OCI-LY1 (cell line): ENCODE data around the gene HNRNPA3.

Experiments used
- H2AFZ ChIP-seq: fragments of 200-600 bp; sonication (generic), shearing (Covaris generic); 2 replicates; pipeline ENCODE4 v1.6.0; 2014; ENCODE audit warnings: antibody characterized with exemption, mild to moderate bottlenecking, low read length
- H3F3A ChIP-seq: fragments of 200-600 bp; sonication (generic), shearing (Covaris generic); 2 replicates; pipeline ENCODE4 v1.6.0; 2014; ENCODE audit warnings: mild to moderate bottlenecking, antibody characterized with exemption, low read length, moderate library complexity; ENCODE audit not compliant: insufficient read depth
- H3K27ac ChIP-seq: fragments of 200-600 bp; sonication (generic); 2 replicates; pipeline ENCODE4 v1.5.1; 2014; ENCODE audit warnings: low read length, mixed run types, mild to moderate bottlenecking, low read depth; ENCODE audit not compliant: poor library complexity, severe bottlenecking
- H3K27me3 ChIP-seq: fragments of 200-600 bp; sonication (generic); 2 replicates; pipeline ENCODE4 v1.6.0; 2014; ENCODE audit warnings: antibody characterized with exemption, mild to moderate bottlenecking, low read length, moderate library complexity; ENCODE audit not compliant: insufficient read depth
- H3K36me3 ChIP-seq: fragments of 200-600 bp; sonication (generic); 2 replicates; pipeline ENCODE4 v1.6.1; 2014; ENCODE audit warnings: mild to moderate bottlenecking, antibody characterized with exemption, low read length, moderate library complexity, mixed read lengths; ENCODE audit not compliant: insufficient read depth
- H3K4me1 ChIP-seq: fragments of 200-600 bp; sonication (generic); 2 replicates; pipeline ENCODE4 v1.5.1; 2014; ENCODE audit warnings: mild to moderate bottlenecking, low read length, moderate library complexity; ENCODE audit not compliant: insufficient read depth, severe bottlenecking
- H3K4me2 ChIP-seq: fragments of 200-600 bp; sonication (generic), shearing (Covaris generic); 2 replicates; pipeline ENCODE4 v1.6.1; 2014; ENCODE audit warnings: low read length
- H3K4me3 ChIP-seq: fragments of 200-600 bp; sonication (generic); 2 replicates; pipeline ENCODE4 v1.5.1; 2014; ENCODE audit warnings: low read length, low read depth, mild to moderate bottlenecking, mixed read lengths; ENCODE audit not compliant: poor library complexity, severe bottlenecking
- H3K79me2 ChIP-seq: fragments of 200-600 bp; shearing (Covaris generic); 2 replicates; pipeline ENCODE4 v1.6.1; 2016; ENCODE audit warnings: mixed run types, low read length, mixed read lengths; ENCODE audit not compliant: insufficient read depth
- H3K9ac ChIP-seq: fragments of 200-600 bp; sonication (generic), shearing (Covaris generic); 2 replicates; pipeline ENCODE4 v1.6.1; 2014; ENCODE audit warnings: mild to moderate bottlenecking, low read length, mixed read lengths
- H3K9me2 ChIP-seq: fragments of 200-600 bp; sonication (generic), shearing (Covaris generic); 2 replicates; pipeline ENCODE4 v1.6.1; 2014; ENCODE audit warnings: low read depth, mild to moderate bottlenecking, low read length, mixed read lengths
- H3K9me3 ChIP-seq: fragments of 200-600 bp; shearing (Covaris generic); 2 replicates; pipeline ENCODE4 v1.6.1; 2014; ENCODE audit warnings: low read length, mixed read lengths
- H4K20me1 ChIP-seq: fragments of 200-600 bp; sonication (generic), shearing (Covaris generic); 2 replicates; pipeline ENCODE4 v1.6.0; 2016; ENCODE audit warnings: mild to moderate bottlenecking, low read length; ENCODE audit not compliant: insufficient read depth
- EZH2 ChIP-seq: fragments of 200-600 bp; sonication (generic), shearing (Covaris generic); IDR thresholded peaks from 2 replicates; pipeline ENCODE4 v1.8.0; 2017; ENCODE audit warnings: borderline replicate concordance, mixed run types, mild to moderate bottlenecking, antibody characterized with exemption, low read length, moderate library complexity, mixed read lengths
- TF ChIP-seq, protein P1 (sequence below): fragments of 200-600 bp; sonication (generic), shearing (Covaris generic); IDR thresholded peaks from 2 replicates; pipeline ENCODE4 v1.5.1; 2017; ENCODE audit warnings: mild to moderate bottlenecking, antibody characterized with exemption, low read length, moderate library complexity, mixed read lengths

The HNRNPA3 gene

DNA sequence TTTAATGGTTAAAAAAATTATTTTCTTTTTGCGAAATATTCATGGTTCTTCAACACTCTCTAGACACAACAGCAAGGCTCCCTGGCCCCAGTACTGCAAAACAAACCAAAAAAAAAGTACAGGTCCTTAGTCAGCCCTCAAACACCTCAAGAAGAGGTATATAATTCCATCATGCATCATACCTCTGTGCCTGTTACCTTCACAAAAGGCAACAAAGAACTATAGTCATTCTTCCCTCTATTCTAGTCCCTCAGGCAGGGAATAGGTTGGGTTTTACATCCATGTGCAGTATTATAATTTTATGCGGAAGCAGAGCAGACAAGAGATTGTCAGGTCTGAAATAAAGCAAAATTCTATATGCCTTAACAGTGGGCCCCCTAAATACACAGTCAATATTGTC lies 43.4 kb downstream of the HNRNPA3 start:
- Histone ChIP-seq H3K27ac (no peak overlapping the region), H3K36me3 (peaks cover 48% of the 10 kb centered on the region), H3K4me1 (peaks cover 60% of the 10 kb centered on the region), H4K20me1 (no peaks in the 10 kb centered on the region; the same call in 1 of the 2 replicates), H3K27me3 (no peaks in the 10 kb centered on the region), H2AFZ (no peak overlapping the region), H3K4me2 (no peak overlapping the region), H3K4me3 (no peak overlapping the region), H3F3A (no peaks in the 10 kb centered on the region), H3K9me2 (no peaks in the 10 kb centered on the region), H3K9me3 (no peaks in the 10 kb centered on the region), H3K79me2 (peaks cover 100% of the 10 kb centered on the region), H3K9ac (no peak overlapping the region)
- TF ChIP-seq, protein P1, sequence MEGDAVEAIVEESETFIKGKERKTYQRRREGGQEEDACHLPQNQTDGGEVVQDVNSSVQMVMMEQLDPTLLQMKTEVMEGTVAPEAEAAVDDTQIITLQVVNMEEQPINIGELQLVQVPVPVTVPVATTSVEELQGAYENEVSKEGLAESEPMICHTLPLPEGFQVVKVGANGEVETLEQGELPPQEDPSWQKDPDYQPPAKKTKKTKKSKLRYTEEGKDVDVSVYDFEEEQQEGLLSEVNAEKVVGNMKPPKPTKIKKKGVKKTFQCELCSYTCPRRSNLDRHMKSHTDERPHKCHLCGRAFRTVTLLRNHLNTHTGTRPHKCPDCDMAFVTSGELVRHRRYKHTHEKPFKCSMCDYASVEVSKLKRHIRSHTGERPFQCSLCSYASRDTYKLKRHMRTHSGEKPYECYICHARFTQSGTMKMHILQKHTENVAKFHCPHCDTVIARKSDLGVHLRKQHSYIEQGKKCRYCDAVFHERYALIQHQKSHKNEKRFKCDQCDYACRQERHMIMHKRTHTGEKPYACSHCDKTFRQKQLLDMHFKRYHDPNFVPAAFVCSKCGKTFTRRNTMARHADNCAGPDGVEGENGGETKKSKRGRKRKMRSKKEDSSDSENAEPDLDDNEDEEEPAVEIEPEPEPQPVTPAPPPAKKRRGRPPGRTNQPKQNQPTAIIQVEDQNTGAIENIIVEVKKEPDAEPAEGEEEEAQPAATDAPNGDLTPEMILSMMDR, result no peak
- TF ChIP-seq EZH2, result no peak

DNA sequence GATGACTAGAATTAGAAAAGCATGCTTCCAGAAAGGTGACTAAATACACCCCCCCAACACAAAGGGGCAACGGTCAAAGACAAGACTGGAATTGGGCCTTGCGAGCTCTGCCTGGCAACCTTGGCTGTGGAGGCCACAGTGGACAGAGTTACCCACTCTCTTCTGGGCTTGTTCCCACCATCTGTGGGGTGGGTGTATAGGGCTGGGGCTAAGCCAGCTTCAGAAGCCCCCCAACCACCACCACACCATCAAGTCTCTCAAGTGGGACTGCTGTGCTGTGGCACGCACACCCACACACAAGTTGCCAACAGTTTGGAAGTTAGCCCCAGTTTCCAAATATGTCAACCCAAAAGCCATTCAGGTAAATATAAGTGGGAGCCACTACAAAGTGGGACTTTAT lies 44.1 kb downstream of the HNRNPA3 start:
- no peaks in the 10 kb centered on the region; the same call in 1 of the 2 replicates for H4K20me1 ChIP-seq
- H3K27me3 ChIP-seq, result no peaks in the 10 kb centered on the region
- no peak for TF ChIP-seq EZH2
- TF ChIP-seq, protein P1, result no peak
- no peak overlapping the region for H3K9ac ChIP-seq
- no peaks in the 10 kb centered on the region for H3K9me3 ChIP-seq
- H3K36me3 ChIP-seq, result peaks cover 53% of the 10 kb centered on the region
- H3K4me3 ChIP-seq, result no peak overlapping the region
- H3K4me2 ChIP-seq, result no peak overlapping the region; the same call in 1 of the 2 replicates
- H3K4me1 ChIP-seq, result peaks cover 67% of the 10 kb centered on the region
- no peak overlapping the region for H3K27ac ChIP-seq
- no peak overlapping the region for H2AFZ ChIP-seq
- H3K79me2 ChIP-seq, result peaks cover 100% of the 10 kb centered on the region
- H3F3A ChIP-seq, result no peaks in the 10 kb centered on the region
- H3K9me2 ChIP-seq, result no peaks in the 10 kb centered on the region

DNA sequence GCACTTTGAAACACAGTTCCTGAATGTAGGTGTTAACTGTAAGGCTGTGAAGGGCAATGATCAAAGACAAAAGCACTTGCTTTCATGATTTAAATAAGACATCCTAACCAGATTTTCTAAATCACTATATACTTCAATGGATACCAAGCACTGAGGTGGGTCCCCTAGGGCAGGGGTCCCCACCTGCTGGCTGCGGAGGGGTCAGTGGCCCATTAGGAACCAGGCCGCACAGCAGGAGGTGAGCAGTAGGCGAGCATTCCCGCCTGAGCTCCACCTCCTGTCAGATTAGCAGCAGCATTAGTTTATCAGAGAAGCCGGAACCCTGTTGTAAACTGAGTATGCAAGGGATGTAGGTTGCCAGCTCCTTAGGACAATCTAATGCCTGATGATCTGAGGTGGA lies 44.9 kb downstream of the HNRNPA3 start:
- Histone ChIP-seq H3K4me2 (no peak overlapping the region), H3K36me3 (peaks cover 50% of the 10 kb centered on the region), H3K9me3 (no peaks in the 10 kb centered on the region), H2AFZ (no peak overlapping the region), H3F3A (no peaks in the 10 kb centered on the region), H3K9ac (no peak overlapping the region), H3K79me2 (peaks cover 100% of the 10 kb centered on the region), H3K27me3 (no peaks in the 10 kb centered on the region), H4K20me1 (no peaks in the 10 kb centered on the region; the same call in 1 of the 2 replicates), H3K4me3 (no peak overlapping the region), H3K4me1 (peaks cover 69% of the 10 kb centered on the region), H3K27ac (no peak overlapping the region), H3K9me2 (no peaks in the 10 kb centered on the region)
- TF ChIP-seq, protein P1, result no peak
- TF ChIP-seq EZH2, result no peak
